ENCODE results near the gene ASAH2B. TPM values are rescaled to one million over a fixed set of nuclear protein-coding genes. Genes with fewer than 3 reads are reported as not detected.

Gene ASAH2B
- total RNA-seq, 1 experiment from 2014 or later, result 3.3 TPM

DNA sequence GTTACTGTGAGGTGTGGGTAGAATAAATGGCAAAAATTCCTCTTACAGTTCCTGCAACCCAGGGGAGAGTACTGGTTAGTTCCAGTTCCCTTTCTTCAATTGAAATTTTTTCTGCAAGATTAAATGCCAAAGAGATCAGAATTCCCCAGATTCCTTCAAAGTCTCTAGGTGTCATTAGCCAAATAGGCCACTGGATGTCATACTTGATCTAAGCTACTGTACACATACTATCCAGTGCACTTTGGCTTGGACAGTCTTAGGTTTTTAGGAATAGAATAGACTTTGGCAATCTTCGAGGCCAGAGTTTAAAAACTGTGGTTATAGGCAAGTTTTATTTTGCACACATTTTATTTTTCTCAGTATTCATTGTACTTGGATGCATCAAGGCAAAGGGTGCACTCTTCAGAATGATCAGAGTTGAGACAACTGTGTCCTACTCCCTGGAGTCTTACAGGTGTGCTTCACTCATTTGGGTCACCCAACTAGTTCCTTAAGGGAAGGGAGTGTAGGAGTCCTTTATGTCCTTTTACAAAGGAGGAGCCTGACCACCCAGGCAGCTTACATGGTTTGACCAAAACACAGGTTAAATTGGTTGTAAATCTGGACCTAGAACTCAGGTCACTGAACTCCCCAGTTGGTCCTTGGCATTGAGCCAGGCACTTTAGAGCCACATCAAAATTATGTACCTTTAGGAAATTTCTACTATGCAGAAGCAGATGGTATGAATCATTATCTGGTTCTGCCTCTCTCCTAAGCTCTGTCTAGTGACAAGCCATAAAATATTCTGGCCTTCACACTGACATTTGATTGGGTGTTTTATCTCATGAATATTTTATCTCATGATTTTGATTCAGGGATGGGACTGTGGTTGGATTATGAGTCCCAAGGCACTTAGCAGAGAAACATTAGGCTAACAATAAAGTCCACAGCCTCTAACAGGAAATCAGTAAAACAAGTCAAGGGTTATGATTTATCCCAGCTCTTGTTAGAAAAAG lies 49.5 kb downstream of the ASAH2B start:
- peak; percentile 93 for ATAC-seq

DNA sequence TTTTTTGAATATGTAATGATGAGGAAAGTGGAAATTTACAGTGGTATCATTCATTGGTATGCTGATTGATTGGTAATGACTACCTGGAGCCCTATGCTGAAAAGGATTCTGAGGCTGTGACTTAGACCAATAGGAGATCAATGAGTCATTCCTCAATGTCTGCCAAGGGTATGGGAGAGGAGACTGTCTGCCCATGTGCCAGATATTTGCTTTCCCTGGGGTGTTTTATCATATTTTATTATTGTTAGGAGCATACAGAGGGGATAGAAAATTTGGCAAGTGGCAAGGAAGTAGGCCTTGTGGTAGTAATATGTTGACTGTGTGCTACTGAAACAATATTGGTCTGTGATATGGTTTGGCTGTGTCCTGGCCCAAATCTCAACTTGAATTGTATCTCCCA lies 54.8 kb downstream of the ASAH2B start:
- ChIA-PET POLR2A (no interaction called here), CTCF (no interaction called here)
- intact Hi-C loops (cut with micrococcal nuclease; ENCODE audit: unreplicated experiment) (no loop called here), in situ Hi-C loops (cut with HindIII; ENCODE audit: low pct_unique_long_range_greater_than_20kb, low sequenced_read_pairs) (no loop called here)
- TF ChIP-seq CTCF (IDR thresholded peaks at IDR 0.05) (no peak), POLR2AphosphoS5 (IDR thresholded peaks at IDR 0.05; ENCODE audit: low read depth, low read length) (no peak)
- DNase-seq (ENCODE audit: low read depth, low spot score) (no peak), ATAC-seq (no peak)
- no peak overlapping the region for H3K27ac ChIP-seq (ENCODE audit: low read length)
- H3K27me3 ChIP-seq (ENCODE audit: control insufficient read depth, insufficient read depth, low read length), result no peaks in the 10 kb centered on the region
- no peaks in the 10 kb centered on the region for H3K36me3 ChIP-seq (ENCODE audit: control insufficient read depth, insufficient read depth, low read length)
- no TSS peak for BruUV-seq (replicated peaks)
- H3K4me3 ChIP-seq (ENCODE audit: low read depth in 2 of 2, low read length in 2 of 2), result no peak overlapping the region
- H3K4me1 ChIP-seq (ENCODE audit: control insufficient read depth, insufficient read depth, low read length), result no peaks in the 10 kb centered on the region
- H3K9me3 ChIP-seq (ENCODE audit: control insufficient read depth, insufficient read depth, low read depth, low read length), result no peaks in the 10 kb centered on the region

More for the DNA sequence above, 49.5 kb downstream of the ASAH2B start:
- no peaks in the 10 kb centered on the region for H3K36me3 ChIP-seq (ENCODE audit: control insufficient read depth, insufficient read depth, low read length)
- in situ Hi-C loops (cut with HindIII; ENCODE audit: low pct_unique_long_range_greater_than_20kb, low sequenced_read_pairs) (no loop called here), intact Hi-C loops (cut with micrococcal nuclease; ENCODE audit: unreplicated experiment) (no loop called here)
- ChIA-PET CTCF (no interaction called here), POLR2A (no interaction called here)
- H3K27ac ChIP-seq (ENCODE audit: low read length), result no peak overlapping the region
- H3K9me3 ChIP-seq (ENCODE audit: control insufficient read depth, insufficient read depth, low read depth, low read length), result no peaks in the 10 kb centered on the region
- peak; percentile 5 for DNase-seq (ENCODE audit: low read depth, low spot score)
- TF ChIP-seq CTCF (IDR thresholded peaks at IDR 0.05), result peak; percentile 69
- TF ChIP-seq TCF7L2 (IDR thresholded peaks at IDR 0.05; ENCODE audit: low read depth, low read length), result no peak
- H3K4me3 ChIP-seq (ENCODE audit: low read depth in 2 of 2, low read length in 2 of 2), result no peak overlapping the region
- peaks cover 4% of the 10 kb centered on the region; the same call in 1 of the 2 replicates for H3K27me3 ChIP-seq (ENCODE audit: control insufficient read depth, insufficient read depth, low read length)
- no peaks in the 10 kb centered on the region for H3K4me1 ChIP-seq (ENCODE audit: control insufficient read depth, insufficient read depth, low read length)
- no TSS peak for BruUV-seq (replicated peaks)

GRCh38 chr10:50796693-50797092 lies 57.0 kb downstream of the ASAH2B start:
- Histone ChIP-seq H3K27ac (ENCODE audit: low read length) (no peak overlapping the region), H3K4me3 (ENCODE audit: low read depth in 2 of 2, low read length in 2 of 2) (no peak overlapping the region), H3K4me1 (ENCODE audit: control insufficient read depth, insufficient read depth, low read length) (no peaks in the 10 kb centered on the region), H3K9me3 (ENCODE audit: control insufficient read depth, insufficient read depth, low read depth, low read length) (no peaks in the 10 kb centered on the region), H3K36me3 (ENCODE audit: control insufficient read depth, insufficient read depth, low read length) (no peaks in the 10 kb centered on the region), H3K27me3 (ENCODE audit: control insufficient read depth, insufficient read depth, low read length) (no peaks in the 10 kb centered on the region)
- in situ Hi-C loops (cut with HindIII; ENCODE audit: low pct_unique_long_range_greater_than_20kb, low sequenced_read_pairs) (no loop called here), intact Hi-C loops (cut with micrococcal nuclease; ENCODE audit: unreplicated experiment) (no loop called here)
- ATAC-seq (no peak), DNase-seq (ENCODE audit: low read depth, low spot score) (no peak)
- CTCF ChIA-PET, result no interaction called here
- POLR2A ChIA-PET, result no interaction called here
- TF ChIP-seq SIN3A (IDR thresholded peaks at IDR 0.05; ENCODE audit: borderline replicate concordance, insufficient read depth, low read depth, low read length), result no peak
- no peak for TF ChIP-seq TCF7L2 (IDR thresholded peaks at IDR 0.05; ENCODE audit: low read depth, low read length)
- TF ChIP-seq CTCF (IDR thresholded peaks at IDR 0.05), result no peak
- TF ChIP-seq REST (IDR thresholded peaks at IDR 0.05; ENCODE audit: insufficient read depth in 1 of 2, low read depth in 2 of 2, low read length in 1 of 2), result no peak
- TF ChIP-seq POLR2AphosphoS5 (IDR thresholded peaks at IDR 0.05; ENCODE audit: low read depth, low read length), result no peak
- no TSS peak for BruUV-seq (replicated peaks)

Measured in Panc1 (cell line).